ENCODE results near the gene TACC2.

GRCh38 chr10:121965996-121966395 is 23.0 kb upstream of the TACC2 start:
- TF ChIP-seq POLR2A (IDR thresholded peaks at IDR 0.05) (no peak), CTCF (IDR thresholded peaks at IDR 0.05) (no peak)

Data from thyroid gland (tissue), 4 donors.